GM18520 (cell line): ENCODE measurements around the gene CYTIP.
A peak's percentile ranks its signal among the peaks of the same experiment; 100 is the strongest.
"Not testable (repeated sequence)": the region's sequence is repeated elsewhere in the genome, so short reads cannot be mapped to it uniquely, and the experiment has no call there.

ENCODE experiments used
- ATAC-seq: cut with Tn5 transposase; IDR thresholded peaks from one replicate; pipeline ENCODE4 v1.9.1; 2021; ENCODE audit not compliant: unreplicated experiment

Gene CYTIP

DNA sequence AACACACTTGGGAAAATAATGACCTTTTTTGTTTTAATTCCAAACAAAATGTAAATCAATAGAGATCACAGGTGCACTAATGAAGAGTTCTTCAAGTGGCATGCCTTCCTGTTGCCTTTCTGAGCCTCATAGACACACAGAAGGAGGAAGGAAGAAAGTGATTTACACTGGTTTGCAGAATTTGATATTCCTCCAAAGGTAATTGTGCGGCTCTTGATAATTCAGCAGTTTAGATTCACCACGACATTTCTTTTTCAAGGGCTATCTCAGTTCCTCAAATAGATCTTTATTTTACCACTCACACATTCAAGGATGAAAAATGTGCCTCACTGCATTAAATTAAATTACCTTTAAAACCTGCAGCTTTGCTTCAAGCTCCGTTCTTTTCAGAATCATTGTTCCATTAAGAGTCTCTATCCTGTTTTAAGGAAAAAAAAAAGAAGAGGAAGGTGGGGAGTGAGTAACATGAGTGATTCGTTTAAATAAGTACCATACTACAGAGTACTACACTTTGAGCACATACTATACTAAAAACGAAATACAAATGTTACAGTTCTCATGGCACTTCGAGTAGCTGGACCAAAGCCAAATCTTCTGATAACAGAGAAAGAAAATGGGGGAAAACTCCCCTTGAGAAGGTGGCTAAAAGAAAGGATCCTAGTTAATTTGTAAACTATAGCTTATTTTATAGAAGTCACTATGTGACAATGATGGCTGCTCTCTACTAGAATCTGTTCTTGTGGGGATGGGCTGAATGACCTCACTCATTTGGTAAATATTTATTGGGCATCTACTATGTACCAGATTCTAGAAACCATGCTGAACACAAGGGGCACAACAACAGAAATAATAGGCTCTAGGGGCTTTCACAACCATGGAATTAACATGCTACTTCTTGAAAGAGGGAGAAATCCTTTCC is 16.6 kb downstream of the CYTIP start:
- ATAC-seq, result no peak

DNA sequence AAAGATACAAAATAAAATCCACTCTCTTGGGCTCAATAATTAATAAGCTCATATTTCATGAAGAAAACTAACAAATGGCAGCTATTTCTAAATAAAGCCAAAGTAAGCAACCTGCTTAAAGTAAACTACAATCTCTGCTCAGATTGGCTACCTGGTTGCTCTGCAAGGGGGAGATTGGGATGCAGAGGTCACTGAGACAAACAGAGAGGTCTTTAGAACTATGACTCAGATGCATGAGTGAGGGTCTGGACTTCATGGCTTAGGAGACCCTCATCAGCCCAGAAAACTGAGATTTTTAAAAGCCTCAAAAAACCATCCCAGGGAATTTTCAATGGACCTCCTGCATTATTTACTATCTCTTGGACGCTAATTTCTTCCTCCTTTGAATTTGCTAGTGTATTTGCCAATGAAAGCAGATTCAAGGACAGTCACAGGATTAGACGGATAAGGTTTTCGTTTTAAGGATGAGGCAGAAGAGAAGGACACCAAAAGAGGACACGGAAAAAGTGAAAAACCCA is 17.4 kb downstream of the CYTIP start:
- no peak for ATAC-seq

DNA sequence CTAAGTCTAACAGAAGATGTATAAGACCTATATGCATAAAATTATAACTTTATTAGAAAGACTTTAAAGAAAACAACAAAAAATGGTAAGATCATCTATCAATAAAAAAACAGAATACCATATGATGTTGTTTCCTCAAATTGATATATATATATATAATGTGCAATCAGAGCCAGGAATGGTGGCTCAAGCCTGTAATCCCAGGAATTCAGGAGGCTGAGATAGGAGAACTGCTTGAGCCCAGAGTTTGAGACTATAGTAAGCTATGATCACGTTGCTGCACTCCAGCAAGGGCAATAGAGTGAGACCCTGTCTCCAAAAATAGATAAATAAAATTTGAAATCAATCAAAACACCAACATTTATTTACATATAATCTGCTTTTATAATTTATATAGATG is 19.5 kb downstream of the CYTIP start:
- no peak for ATAC-seq

DNA sequence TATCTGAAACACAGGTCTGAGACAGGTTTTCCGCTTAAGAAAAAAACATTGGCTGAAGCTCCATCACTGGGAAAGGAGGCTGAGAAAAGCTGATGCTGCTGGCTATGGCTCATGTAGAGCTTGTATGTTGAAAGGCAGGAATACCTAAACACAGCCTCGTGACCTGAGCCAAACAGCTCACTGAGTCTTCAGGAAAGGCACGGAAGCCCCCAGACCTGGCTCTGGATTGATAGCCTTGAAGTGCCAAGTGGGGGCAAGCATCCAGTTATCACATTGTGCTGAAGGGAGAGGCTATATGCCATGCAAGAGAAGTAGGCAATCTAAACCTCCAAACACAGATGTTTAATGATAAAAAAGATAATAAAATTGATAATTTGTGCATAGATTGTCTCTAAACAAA is 21.9 kb downstream of the CYTIP start:
- no peak for ATAC-seq

DNA sequence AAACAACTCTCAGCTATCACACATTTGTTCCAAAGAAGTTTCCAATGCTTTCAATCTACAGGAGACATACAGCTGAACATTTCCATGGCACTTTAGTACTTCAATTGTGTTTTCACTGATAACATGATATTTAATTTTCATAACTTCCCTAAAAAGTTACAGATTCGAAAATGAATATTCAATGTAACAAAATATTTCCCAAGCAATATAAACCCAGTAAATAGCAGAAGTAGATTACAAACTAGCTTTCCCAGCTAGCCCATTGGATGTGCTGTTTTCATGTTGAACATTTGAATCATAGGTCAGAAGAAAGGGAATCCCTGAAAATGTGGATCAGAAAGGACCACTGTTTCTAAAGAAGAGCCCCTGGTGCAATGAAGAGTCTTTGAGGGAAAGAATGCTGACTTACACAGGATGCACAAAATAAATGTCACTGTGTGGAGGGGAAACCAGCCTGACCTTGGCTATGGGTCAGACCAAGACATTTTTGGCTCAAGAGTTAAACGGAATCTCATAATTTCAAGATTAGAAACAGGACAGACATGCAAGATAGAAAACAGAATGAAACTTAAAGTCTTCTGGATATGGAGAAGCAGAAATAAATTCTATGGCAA is 22.5 kb downstream of the CYTIP start:
- ATAC-seq, result no peak

DNA sequence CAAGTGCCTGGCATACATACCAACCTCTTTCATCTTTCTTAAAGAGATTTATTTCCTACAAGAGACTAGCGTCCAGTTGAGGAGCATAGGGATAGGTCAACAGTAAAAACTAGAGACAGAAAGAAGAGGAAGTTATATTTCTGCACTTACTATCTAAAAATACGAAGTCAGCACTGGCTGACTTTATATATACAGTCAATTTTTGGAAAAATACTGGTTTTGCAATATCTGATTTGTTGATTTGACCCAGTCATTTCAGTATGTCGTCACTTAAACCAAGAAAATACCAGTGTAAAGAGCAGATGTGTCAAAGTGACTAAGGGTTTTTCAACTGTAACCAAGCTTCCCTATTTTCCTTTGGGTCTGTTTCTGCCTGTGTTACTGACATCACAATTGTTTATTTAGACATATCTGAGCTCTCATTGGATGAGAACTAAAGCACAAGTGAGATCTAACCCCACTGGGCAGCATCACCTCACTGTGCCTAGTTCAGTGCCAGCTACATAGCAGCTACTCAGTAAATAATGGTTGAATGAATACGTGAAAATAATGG is 23.0 kb downstream of the CYTIP start:
- ATAC-seq, result peak; percentile 54

DNA sequence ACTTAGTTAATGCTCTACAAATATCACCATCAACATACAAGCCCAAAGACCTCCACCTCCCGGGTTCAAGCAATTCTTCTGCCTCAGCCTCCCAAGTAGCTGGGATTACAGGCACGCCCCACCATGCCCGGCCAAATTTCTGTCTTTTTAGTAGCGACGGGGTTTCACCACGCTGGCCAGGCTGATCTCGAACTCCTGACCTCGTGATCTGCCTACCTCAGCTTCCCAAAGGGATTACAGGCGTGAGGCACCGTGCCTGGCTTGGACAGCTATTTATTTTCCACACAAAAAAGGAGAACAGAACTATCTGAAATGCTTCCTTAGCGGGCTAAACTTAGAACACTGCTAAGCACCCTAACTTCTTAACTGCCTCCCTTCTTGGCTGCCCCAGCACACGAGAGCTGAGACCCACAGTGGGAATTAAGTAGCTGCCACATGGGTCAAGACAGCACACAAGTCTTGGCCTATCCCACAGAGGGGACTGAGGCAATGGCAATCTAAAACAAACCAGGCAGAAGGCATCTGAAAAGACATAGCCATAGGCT is 24.8 kb downstream of the CYTIP start:
- no peak for ATAC-seq

DNA sequence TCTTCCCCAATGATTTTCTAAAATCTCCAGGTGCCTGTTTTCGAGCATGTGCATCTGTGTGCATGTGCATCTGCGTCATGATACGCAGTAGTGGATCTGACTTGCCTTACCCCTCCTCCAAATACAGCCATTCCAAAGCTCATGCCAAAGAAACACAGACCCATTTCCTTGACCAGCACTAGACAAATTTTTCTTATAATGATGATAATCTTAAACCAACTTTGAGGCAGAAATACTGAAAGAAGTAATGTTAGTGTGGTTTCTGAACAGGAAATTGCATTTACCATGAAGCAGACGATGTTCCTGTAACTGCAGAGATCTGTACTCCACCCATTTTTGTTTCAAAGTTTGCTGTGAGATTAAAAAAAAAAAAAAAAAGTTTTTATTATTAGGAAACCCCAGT is 25.6 kb downstream of the CYTIP start:
- no peak for ATAC-seq

DNA sequence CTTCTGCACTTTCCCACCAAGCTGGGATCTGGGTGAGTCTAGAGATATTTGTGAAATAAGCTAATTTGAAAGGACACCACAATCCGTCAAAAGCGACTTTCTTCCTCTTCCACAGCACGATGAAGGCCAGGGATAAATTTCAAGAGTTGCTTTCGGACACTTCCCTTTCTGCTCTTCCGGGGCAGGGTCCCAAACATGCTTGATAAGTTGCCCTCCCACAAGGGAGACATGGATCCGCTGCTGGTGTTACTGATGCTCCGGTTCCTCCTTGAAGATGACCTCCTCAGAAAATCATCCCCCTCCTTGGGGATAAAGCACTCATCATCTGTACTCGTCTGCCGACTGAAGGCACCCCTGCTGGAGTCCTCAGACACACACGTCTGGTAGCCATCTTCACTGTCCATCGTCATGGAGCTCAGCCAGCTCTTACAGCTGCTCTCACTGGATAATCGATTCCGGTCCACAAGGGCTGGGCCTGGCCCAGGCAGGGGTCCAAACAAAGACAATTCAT is 28.2 kb downstream of the CYTIP start:
- ATAC-seq, result no peak

DNA sequence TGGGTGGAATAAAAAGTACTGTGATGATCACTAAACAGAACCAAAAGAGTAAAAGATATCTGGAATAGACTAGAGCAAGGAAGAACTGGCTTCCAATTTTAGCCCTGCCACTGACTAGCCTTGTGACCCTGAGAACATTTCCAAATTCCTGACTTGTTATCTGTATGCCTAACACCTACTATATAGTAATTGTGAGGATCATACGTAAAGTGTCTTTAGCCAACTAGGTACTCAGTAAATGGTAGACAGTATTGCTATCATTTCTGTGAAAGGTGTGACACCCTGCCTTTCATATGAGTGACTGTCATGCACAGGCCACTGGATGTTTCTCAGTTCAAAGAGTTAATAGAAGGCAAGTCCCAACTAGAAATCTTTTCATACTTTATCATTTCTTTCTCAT is 29.8 kb downstream of the CYTIP start:
- peak; percentile 23 for ATAC-seq

DNA sequence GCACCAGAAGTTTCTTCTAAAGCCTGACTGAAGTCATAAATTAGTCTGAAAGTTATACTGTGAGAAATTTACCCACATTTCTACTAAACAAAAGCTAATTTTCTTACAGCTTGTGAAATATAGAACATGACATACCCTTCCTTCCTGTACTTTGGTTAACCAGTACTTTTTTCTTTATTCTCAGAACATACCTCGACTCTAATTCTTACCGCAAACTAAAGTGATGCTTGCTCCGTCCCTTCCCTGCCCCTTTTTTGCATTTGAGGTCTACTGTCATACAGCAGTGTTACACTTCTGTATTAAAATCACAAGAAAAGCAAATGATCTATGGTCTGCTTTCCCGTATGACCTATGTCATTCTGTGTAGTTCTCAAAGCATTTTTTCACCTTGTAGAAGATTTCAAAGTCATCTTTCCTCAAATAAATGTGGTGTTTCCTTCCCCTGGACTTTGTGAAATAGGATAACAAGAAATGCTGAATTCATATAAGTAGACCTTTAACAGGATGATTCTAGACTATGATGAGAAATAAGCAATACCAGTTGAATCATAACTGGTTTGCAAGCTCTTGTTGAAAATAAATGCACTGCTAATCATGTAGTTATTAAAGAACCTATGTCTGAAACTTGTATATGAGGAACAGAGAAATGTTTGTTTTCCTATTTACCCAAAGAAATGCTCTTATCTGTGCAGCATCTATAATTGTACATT is 30.4 kb downstream of the CYTIP start:
- ATAC-seq, result peak; percentile 83

DNA sequence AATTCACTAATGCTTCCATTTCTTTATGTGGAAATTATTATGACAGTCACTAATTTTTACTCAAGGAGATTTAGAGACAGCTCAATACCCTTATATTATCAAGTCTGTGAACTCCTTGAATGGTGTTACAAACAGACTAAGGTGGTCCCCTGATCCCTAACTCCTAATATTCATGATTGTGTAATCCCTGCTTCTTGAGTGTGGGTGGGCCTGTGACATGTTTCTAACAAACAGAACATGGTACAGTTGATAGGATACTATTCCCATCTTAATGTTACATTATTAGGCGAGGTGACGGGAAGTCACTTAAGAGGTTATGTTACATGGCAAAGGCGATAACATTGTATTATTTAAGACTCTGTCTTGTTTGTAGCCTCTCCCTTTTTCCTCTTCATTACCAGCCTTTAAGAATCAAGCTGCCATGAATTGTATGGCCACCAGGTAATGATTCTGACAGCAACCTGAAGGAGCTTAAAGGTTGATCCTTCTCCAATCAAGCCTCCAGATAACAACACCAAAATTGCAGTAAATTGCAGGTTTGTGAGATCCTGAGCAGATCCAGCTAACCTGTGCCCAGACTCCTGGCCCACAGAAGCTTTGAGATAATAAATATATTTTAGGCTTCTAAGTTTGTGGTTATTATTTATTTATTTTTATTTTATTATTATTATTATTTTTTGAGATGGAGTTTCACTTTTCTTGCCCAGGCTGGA is 32.1 kb downstream of the CYTIP start:
- no peak for ATAC-seq

DNA sequence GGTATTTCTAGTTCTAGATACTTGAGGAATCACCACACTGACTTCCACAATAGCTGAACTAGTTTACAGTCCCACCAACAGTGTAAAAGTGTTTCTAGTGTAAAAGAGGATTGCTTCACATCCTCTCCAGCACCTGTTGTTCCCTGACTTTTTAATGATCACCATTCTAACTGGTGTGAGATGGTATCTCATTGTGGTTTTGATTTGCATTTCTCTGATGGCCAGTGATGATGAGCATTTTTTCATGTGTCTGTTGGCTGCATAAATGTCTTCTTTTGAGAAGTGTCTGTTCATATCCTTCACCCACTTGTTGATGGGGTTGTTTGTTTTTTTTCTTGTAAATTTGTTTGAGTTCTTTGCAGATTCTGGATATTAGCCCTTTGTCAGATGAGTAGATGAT is 38.5 kb downstream of the CYTIP start:
- ATAC-seq, result not testable (repeated sequence)

DNA sequence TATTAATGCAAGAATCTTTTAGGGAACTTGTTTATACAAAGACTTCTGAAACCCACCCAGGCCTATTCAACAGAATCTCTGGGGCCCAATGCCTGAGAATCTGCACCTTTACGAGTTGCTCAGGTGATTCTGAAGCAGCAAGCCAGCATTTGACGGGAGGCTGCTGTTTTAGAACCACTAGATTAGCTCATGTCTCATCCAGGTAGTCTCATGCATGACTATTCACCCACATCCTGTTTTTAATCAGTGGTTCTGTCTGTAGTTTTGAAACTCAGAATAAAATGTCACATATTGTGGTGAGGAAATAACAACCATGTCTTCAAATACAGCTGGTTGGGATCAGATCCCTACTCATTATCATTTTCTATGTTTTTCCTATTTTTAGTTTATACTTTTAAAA is 39.5 kb downstream of the CYTIP start:
- peak; percentile 90 for ATAC-seq

DNA sequence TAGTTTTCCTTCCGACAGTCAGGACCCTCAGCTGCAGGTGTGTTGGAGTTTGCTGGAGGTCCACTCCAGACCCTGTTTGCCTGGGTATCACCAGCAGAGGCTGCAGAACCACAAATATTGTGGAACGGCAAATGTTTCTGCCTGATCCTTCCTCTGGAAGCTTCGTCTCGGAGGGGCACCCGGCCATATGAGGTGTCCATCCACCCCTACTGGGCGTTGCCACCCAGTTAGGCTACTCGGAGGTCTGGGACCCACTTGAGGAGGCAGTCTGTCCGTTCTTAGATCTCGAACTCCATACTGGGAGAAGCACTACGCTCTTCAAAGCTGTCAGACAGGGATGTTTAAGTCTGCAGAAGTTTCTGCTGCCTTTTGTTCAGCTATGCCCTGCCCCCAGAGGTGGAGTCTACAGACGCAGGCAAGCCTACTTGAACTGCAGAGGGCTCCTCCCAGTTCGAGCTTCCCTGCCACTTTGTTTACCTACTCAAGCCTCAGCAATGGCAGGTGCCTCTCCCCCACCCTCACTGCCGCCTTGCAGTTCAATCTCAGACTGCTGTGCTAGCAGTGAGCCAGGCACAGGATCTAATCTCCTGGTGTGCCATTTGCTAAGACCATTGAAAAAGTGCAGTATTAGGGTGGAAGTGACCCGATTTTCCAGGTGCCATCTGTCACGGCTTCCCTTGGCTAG is 40.9 kb downstream of the CYTIP start:
- ATAC-seq, result not testable (repeated sequence)

DNA sequence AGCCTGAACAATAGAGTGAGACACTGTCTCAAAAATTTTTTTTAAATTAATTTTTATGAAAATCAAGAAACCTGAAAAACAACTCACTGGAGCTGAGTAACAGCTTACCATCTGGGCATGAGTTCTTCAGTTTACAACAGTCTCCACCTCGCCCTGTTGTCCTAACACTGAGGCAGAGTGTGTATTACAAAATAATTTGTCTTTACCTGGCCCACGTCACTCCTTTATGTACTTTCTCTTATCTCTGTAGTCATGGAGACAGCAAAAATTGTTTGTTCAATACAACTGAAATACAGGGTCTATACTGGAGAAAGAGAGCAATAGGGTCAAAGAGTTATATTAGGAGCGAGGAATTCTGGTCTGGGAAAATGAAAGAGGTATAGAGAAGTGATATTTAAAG is 48.1 kb downstream of the CYTIP start:
- ATAC-seq, result no peak

DNA sequence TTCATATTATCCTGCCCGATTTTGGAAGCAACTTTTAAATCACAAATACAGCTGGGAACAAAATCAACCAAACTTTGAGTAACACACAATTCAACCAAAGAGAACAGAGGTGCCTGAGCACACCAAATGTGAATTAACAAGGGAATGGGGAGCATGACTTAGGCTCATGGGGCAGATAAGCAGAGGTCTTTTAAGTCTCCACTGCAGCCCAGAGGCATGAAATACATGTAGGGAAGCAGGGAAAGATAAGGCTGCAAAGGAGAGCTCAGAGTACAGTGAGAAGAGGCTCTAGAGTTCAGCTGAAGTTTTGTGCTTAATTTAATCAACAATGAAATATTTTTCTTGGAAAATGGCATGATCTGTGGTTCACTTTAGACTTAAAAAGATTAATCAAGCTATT is 49.0 kb downstream of the CYTIP start:
- ATAC-seq, result no peak

DNA sequence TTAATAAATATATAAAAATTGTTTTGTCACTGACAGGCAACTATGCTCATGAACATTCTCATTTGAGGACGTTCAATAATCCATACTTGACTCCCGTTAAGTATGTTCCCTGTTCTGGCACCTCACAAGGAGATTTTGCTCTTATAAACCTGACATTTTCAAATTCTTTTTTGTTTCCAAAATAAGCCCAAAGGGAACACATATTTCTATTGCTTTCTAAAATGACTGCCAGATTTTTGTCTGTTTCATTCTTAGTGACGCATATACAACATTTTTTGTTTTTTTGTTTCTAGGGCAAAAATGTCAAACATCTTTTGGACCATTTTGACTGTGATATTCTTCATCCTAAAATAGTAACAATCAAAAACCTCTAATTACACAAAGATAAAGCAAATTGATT is 50.5 kb downstream of the CYTIP start:
- no peak for ATAC-seq

DNA sequence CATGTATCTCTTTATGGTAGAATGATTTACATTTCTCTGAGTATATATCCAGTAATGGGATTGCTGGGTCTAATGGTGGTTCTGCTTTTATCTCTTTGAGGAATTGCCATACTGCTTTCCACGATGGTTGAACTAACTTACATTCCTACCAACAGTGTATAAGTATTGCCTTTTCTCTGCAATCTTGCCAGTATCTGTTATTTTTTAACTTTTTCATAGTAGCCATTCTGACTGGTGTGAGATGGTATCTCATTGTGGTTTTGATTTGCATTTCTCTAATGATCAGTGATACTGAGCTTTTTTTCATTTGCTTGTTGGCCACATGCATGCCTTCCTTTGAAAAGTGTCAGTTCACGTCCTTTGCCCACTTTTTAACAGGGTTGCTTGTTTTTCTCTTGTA is 55.1 kb downstream of the CYTIP start:
- ATAC-seq, result no peak

DNA sequence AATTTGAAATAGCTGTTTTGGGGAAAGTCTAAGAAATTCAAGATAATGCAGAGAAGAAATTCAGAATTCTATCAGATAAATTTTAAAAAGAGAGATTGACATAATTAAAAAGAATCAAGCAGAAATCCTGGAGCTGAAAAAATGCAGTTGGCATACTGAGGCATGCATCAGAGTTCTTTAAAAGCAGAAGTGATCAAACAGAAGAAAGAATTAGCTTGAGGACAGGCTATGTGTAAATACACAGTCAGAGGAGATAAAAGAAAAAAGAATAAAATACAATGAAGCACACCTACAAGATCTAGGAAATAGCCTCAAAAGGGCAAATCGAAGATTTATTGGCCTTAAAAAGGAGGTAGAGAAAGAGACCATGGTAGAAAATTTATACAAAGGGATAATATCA is 57.1 kb downstream of the CYTIP start:
- ATAC-seq, result no peak
